Measurements from ENCODE around the gene TRAF3.
"Not testable (repeated sequence)": the region's sequence is repeated elsewhere in the genome, so short reads cannot be mapped to it uniquely, and the experiment has no call there.

The TRAF3 gene

DNA sequence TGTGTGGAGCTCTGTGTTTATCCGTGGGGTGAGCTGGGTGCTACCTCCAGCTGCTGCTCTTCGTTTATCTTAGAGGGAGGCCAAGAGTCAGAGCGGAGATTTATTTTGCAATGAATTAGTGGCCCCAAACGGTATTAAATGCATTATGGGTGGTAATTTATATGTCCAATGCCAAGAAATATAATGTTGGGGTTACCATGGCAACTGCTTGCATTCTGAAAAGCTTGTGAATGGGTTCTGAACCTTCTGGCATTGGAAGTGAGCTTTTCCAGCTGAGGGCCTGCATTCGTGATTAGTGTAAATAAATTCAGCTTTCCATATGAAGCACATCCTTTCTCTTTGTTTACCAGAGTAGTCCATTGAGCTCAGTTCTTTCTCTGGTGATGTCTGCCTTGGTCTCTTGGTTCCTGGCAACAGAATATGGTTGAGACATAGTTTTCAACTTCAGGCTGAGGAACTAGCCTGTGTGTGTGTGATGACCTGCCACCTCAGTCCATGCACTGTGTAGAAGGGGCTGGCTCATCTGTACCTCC lies 51.8 kb downstream of the TRAF3 start:
- peak; percentile 54 for DNase-seq (ENCODE audit: low read depth)

DNA sequence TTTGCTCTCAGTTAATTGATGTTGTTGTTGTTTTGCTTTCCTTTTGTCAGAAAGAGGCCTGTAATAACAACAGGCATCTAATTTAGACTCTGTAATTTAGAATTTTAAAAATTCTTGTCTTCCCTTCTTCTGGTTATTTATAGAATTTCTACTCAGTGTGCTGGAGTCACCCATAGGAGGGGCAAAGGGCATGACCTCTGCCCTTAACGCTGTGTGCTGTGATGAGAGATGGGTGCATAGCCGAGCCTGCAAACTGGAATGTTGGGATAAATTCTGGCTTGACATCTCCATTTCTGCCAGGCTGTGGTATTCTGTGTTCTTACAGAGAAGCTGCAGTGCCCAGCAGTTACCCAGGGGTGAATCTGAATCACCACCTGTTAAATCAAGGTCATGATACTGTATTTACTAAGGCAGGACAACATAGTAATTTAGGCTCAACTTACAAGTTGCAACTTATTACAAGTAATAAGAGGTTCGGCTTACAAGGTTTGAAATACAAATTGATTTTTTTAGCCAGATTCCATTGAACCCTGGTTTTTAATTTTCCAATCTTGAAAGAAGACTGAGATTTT lies 53.3 kb downstream of the TRAF3 start:
- no peak for DNase-seq (ENCODE audit: low read depth)

DNA sequence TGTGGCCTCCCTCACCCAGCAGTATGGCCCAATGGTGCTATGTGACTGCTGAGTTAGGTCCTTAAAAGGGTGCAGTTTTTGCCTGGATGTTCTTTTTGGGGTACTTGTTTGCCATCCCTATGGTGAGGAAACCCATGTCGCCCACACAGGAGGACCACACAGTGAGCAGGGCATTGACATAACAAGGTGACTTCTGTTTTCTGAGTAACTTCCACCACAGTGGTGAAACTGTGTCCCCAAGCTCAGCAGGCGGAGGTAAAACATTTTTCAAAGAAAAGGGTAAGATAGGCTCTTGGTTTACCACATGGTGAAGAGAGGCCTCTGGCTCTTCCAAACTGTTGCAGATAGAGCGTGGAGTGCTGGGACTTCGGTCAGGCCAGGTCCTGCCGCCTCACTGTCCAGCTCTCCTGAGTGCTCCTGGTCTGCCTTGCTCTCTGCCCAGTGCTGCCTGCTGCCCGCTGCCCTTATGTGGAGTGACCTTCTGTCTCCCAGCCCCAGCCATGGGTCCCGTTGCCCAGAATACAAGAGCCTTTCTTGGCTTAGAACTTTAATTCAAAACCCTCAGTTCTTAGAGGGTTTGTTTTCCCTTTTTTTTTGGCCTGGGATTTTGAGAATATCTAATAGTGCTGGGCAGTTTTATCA lies 54.0 kb downstream of the TRAF3 start:
- no peak for DNase-seq (ENCODE audit: low read depth)

DNA sequence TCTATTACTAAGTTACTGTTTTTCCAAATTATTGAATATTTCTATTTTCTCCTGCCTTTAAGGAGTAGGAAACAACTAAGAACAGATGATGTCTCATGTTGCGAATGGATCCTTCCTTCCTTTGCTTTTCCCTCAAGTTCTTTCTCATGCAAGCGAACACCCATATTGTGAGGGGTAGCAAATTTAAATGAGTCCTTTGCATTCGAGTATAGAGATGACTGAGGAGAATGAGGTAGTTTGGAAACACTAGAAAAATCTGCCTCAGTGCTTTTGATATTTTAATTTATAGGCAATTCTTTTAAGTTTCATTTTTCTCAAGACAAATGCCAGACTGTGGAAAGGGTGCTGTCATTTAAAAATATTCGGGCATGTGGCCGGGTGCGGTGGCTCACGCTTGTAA lies 56.1 kb downstream of the TRAF3 start:
- no peak for DNase-seq (ENCODE audit: low read depth)

DNA sequence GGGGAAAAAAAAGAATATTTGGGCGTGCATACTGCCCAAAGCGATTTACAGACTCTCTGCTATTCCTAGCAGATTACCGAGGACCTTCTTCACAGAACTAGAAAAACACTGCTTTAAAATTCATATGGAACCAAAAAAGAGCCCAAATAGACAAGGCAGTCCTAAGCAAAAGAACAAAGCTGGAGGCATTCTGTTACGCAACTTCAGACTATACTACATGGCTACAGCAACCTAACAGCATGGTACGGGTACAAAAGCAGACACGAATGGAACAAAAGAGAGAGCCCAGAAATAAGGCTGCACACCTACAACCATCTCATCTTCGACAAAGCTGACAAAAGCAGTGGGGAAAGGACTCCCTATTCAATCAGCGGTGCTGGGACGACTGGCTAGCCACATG lies 56.7 kb downstream of the TRAF3 start:
- DNase-seq (ENCODE audit: low read depth): no peak

DNA sequence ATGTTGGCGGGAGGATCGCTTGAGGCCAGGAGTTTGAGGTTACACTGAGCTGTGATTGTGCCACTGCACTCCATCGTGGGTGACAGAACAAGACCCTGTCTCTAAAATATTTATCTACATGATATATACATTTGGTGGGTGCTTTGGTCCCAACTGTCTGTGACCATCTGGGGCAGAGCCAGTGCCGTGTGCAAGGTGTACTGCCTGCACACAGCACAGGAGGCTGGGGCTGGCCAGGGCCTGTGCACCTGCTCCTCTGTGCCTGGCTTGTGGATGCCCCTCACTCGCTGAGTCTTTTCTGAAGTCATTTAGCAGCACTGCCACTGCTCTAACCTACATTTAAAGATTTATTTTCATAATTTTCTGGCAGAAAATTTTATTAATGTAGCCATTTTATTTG lies 58.7 kb downstream of the TRAF3 start:
- no peak for DNase-seq (ENCODE audit: low read depth)

DNA sequence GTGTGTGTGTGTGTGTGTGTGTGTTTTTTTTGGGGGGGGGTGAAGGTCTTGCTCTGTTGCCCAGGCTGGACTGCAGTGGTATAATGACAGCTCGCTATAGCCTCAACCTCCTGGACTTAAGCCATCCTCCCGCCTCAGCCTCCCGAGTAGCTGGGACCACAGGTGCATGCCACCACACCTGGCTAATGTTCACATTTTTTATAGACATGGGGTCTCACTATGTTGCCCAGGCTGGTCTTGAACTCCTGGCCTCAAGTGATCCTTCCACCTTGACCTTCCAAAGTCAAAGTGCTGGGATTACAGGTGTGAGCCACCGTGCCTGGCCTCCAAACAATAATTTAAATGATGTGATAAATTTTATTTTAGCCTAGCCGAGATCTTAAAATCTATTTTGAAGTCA lies 59.9 kb downstream of the TRAF3 start:
- not testable (repeated sequence) for DNase-seq (ENCODE audit: low read depth)

DNA sequence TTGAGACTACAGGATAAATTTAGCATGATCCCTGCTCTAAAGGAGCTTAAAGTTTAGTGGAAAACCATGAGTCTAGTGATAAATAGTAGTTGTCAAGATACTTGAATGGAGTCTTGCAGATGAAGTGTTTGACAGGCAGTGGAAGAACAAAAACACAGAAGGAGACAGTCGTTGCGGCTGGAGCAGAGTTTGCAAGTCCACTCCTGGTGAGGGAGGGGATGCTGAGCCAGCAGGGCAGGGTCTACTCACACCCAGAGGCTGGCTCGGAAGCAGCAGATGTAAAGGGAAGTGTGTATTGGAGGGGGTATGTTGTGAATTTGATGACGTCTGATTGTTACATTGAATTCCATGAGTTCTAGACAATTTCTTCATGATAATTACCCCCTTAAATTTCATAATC lies 61.3 kb downstream of the TRAF3 start:
- no peak for DNase-seq (ENCODE audit: low read depth)

DNA sequence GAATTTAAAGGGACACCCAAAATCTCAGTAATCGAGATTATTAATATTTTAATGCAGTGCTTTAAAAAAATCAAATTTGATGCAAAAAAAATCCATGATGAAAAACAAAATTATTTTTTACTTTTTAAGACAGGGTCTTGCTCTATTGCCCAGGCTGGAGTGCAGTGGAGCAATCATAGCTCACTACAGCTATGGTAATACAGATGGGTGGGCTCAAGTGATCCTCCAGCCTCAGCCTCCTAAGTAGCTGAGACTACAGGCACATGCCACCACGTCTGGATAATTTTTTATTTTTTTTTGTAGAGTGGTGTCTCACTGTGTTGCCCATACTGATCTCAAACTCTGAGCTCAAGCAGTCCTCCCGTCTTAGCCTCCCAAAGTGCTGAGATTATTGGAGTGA lies 62.9 kb downstream of the TRAF3 start:
- no peak for DNase-seq (ENCODE audit: low read depth)

DNA sequence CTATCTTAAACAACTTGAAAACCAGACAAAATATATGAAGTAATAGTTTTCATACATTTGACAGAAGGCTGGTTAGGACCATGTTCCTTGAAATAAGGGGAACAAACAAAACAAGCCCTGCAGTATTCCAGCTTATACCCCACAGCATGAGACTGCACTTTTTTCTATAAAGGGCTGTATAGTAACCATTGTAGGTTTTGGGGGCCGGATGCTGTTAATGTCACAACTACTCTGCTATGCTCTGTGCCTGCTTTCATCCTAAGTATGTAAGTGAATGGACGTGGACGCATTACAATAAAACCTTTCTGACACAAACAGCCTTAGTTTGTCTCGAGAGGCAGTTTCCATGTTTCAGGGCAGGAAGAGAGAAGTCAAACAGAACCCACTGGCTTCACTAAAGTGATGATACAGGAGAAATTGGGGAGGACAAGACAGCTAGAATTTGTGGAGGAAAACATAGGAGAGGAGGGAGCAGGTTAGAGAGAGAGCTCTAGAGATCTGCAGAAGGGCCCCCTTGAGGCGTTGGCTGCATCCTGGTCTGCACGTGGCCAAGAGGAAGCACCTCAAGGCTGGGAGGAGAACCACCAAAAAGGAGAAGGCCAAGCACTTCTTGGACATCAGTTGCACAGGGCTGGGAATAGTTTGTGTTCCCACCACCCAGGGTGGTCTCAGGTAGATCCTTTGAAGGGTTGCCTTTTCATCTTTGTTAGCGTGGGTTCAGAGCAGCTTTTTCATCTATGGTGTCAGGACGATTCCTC lies 63.7 kb downstream of the TRAF3 start:
- no peak for DNase-seq (ENCODE audit: low read depth)

DNA sequence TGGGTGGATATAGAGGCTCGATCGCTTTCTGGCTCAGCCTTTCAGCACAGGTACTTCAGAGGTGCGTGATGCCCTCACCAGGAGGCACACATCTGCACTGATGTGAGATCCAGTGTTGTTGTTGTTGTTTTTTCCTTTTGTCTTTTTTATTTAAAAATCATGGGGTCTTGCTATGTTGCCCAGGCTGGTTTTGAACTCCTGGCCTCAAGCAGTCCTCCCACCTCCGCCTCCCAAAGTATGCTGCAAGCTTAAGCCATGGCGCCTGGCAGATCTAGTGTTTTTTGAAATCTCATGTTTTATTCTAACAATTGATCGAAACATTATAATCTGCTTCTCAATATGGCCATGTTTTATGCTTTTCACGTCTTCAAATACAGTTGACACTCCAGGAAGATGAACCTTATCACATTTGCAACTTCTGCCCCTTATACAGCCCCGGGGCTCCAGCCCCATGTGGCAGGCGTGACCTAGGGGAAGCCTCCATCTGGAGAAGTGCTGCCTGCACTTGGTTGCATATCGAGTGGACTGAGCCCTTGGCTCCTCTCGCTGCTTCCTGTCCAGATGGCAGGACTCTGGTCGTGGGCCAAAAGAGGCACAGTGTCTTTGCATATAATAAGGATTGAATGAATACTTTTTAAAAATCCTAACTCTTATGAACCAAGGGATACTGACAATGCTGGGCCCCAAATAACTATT lies 71.7 kb downstream of the TRAF3 start:
- peak; percentile 32 for DNase-seq (ENCODE audit: low read depth)

DNA sequence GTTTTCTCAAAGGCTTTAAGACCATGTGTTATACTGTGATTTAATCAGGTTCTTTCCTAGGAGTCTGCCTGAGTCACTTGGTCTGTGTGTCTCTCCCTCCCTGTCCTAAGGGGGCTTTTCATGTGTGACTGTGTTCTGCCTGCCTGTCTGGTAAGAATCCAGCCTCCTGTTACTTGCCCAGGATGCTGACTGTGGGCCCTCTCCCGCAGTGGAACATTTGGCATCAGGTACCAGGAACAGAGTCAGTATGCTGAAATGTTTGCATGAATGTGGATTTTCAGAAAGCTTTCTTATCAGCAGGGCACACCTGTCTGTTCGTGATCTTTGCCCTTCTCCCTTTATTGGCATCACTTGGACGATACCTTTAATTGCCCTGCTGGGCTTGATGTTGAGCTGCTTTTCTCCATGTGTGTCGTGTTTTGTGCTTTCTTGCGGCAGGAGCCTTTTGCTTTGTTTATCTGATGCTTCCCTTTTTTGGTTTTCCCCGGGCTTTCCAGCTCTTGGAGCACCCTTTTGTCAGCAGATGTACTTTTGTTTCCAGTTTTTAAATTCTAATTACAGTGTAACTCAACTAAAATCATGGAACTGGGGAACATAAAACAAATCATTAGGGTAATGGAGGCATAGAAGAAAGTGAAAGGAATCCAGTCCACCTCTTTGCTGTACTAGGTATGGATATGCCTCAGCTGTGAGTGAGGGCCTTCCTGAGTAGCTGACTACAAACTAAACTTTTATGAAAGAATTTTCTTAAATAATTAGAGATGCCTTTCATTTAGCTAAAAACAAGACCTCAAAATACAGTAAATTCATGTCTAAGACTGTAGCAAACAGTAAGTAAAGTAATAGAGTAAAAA lies 72.5 kb downstream of the TRAF3 start:
- DNase-seq (ENCODE audit: low read depth): peak; percentile 55

DNA sequence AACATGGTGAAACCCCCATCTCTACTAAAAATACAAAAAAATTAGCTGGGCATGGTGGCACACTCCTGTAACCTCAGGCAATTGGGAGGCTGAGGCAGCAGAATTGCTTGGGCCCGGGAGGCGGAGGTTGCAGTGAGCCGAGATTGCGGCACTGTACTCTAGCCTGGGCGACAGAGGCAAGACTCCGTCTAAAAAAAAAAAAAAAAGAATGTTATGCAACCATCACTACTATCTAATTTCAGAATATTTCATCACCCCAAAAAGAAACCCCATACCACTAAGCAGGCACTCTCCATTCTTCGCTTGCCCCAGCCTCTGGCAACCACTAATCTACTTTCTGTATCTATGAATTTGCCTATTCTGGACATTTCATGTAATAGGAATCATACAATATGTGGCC lies 76.4 kb downstream of the TRAF3 start:
- DNase-seq (ENCODE audit: low read depth): no peak

DNA sequence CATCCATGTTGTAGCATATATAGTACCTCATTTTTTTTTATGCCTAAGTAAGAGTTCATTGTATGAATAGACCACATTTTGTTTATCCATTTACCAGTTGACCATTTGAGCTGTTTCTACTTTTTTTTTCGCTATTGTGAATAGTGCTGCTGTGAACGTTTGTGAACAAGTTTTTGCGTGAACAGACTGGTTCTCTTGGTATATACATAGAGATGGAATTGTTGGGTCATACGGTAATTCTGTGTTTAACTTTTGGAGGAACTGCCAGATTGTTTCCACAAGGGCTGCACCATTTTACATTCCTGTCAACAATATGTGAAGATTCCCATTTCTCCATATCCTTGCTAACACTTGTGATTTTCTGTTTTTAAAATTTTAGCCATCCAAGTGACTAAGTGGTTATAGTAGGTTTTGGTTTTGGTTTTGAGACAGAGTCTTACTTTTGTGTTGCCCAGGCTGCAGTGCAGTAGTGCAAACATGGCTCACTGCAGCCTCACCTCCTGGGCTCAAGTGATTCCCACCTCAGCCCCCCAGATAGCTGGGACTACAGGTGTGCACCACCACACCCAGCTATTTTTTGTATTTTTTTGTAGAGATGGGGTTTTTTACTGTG lies 76.9 kb downstream of the TRAF3 start:
- no peak for DNase-seq (ENCODE audit: low read depth)

DNA sequence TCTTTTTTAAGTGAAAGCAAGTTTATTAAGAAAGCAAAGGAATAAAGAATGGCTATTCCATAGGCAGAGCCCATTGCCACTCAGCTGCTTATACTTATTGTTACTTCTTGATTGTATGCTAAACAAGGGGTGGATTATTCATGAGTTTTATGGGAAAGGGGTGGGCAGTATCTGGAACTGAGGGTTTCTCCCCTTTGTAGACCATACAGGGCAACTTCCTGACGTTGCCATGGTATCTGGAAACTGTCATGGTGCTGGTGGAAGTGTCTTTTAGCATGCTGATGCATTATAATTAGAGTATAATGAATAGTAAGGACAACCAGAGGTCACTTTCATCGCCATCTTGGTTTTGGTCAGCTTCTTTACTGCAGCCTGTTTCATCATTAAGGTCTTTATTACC lies 78.9 kb downstream of the TRAF3 start:
- DNase-seq (ENCODE audit: low read depth): no peak

DNA sequence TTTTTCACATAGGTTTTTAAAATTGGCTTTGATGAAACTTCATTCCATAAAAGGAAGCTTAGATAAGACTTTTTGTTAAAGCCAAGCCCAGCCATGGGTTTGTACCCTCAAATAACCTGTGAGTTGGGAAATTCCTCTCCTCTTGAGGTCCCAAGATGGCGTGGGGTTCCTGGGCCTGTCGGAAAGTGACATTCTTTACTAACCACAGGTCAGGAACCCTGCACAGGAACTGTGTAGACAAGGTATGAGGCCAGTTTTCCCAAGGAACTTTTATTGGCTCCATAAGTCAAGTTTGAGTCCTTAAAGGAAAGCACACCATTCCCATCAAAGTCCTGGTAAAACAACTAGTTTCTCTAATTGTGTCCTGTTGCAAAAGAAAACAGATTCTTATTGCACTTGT lies 80.2 kb downstream of the TRAF3 start:
- peak; percentile 25 for DNase-seq (ENCODE audit: low read depth)

DNA sequence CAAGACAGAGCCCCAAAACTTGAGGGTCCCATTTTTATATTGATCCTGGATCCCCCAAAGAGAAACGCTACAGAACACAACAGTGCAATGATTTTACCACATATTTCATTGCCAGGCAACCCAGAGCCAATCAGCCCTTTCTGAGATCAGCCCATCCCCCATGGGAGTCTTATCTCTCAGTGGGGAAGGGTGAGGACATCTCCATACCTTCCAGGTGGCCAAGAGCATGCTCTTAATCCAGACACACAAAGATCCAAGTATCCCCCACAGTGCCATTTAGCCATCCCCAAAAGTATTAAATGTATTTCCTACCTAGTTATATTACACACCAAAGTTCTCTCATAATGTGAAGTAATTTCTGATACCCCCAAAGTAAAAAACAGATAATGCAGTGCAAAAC lies 82.7 kb downstream of the TRAF3 start:
- no peak for DNase-seq (ENCODE audit: low read depth)

DNA sequence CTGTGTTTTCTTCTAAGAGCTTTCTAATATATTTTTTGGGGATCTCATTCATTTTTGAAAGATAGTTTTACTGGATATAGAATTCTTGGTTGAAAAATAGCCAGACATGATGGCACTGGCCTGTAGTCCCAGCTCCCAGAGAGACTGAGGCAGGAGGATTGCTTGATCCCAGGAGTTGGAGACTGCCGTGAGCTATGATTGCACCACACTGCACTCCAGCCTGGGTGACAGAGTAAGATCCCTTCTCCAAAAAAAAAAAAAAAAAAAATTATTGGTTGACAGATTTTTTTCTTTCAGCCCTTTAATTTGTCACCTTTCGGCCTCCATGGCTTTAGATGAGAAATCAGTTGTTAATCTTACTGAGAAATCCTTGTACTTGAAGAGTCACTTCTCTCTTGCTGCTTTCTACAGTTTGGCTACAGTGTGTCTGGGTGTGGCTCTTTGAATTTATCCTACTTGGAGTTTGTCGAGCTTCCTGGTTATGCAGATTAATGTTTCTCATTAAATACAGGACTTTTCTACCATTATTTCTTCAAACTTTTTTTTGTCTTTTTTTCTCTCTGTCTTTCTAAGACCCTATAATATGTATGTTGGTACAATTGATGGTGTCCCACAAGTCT lies 85.0 kb downstream of the TRAF3 start:
- DNase-seq (ENCODE audit: low read depth): no peak

DNA sequence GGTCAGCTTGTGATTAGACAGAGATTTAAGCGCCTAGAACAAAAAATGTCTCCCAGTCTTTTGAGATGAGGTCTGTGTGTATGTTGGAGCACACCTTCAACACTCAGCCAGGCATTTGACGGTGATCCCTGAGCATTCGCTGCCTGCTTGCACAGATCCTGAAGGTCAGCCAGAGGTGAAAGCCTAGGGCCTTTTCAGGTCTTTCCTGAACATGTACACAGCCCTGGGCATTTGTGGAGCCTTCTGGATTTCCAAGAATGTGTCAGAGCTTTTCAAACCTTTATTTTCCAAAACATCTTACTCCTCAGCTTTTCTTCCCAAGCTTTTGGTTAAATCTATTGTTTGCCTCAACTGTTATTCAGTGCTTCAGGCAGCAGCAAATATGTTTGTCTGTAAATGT lies 86.1 kb downstream of the TRAF3 start:
- DNase-seq (ENCODE audit: low read depth): no peak

DNA sequence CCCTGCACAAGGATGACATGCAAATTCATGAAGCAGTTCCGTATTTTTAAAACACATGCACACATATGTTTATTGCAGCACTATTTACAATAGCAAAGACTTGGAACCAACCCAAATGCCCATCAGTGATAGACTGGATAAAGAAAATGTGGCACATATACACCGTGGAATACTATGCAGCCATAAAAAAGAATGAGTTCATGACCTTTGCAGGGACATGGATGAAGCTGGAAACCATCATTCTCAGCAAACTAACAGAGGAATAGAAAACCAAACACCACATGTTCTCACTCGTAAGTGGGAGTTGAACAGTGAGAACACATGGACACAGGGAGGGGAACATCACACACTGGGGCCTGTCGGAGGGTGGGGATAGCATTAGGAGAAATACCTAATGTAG lies 88.7 kb downstream of the TRAF3 start:
- not testable (repeated sequence) for DNase-seq (ENCODE audit: low read depth)

All from iris pigment epithelial cell (primary cell).